AG10803 (cell line): ENCODE results near the gene BIRC6.

Experiments used
- DNase-seq: peaks from one replicate; pipeline ENCODE4 v3.0.0; 2010; ENCODE audit warnings: low read depth
- H3K4me3 ChIP-seq: 2 replicates; pipeline ENCODE4 v1.5.1; 2011; ENCODE audit warnings: mild to moderate bottlenecking, low read length, control low read depth
- TF ChIP-seq, protein P1 (sequence below): conservative IDR thresholded peaks from 2 replicates; pipeline ENCODE4 v1.5.1; 2011; ENCODE audit warnings: mild to moderate bottlenecking, low read length, control low read depth, inconsistent platforms

BIRC6 gene

DNA sequence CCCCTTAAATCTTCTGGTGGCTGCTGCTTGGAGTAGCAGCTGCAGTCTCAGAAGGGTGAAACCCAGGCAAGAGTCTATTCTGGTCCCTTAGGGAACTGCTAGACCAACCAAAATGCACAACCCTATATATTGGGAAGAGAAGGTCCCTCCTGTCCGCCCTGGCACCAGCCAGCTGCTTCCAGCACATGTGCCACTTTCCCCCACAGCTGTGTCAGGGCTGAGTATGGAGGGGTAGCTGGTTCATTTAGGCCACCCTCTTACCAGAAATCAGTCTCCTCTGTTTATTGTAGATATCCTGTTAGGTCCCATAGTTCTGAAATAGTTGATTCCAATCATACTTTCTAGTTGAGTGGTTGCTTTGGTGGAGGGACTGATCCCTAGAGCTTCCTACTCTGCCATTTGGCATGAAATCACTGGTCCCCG, 68.9 kb downstream of the BIRC6 start:
- TF ChIP-seq, protein P1, sequence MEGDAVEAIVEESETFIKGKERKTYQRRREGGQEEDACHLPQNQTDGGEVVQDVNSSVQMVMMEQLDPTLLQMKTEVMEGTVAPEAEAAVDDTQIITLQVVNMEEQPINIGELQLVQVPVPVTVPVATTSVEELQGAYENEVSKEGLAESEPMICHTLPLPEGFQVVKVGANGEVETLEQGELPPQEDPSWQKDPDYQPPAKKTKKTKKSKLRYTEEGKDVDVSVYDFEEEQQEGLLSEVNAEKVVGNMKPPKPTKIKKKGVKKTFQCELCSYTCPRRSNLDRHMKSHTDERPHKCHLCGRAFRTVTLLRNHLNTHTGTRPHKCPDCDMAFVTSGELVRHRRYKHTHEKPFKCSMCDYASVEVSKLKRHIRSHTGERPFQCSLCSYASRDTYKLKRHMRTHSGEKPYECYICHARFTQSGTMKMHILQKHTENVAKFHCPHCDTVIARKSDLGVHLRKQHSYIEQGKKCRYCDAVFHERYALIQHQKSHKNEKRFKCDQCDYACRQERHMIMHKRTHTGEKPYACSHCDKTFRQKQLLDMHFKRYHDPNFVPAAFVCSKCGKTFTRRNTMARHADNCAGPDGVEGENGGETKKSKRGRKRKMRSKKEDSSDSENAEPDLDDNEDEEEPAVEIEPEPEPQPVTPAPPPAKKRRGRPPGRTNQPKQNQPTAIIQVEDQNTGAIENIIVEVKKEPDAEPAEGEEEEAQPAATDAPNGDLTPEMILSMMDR, result no peak
- H3K4me3 ChIP-seq, result no peak overlapping the region; the same call in none of the 2 replicates

DNA sequence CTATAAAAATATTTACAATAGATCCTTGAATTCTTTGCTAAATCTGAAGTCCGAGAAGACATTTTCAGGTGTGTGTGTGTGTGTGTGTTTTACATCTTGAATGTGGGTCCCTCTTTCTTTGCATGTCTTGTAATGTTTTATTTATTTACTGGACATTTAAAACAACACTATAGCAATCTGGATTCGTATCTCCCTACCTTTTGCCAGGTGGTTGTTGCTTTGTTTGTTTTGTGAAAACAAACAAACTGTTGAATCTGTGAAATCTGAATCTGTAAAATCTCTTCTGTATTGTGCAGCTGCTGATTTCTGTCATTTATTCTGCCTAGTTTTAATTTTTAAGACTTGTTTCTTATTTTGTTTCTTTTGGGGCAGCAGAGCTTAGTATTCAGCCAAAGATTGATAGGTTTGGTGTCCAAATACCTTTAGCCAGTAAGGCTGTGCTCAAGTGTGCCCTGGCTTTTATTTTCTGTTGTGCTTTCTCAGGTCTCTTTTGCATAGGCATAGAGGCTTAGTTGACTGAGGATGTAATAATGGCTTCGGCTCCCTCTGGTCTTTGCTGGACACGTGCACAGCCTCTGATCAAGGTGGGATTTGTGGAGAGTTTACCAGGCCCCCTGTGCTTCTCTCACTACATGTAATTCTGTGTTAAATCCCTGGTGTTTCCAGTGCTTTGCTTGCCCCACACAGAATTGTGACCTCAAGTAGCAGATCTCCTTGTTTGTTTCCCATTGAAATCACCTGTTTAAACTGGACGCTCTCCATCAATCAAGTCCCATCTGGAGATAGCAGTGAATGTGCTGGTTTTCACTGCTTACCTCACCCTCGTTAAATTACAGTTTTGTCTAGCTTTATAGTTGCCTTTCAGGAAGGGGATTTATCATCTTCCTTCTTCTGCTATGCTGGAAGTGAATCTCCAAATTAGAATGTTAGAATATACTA, 71.1 kb downstream of the BIRC6 start:
- no peak for DNase-seq
- TF ChIP-seq, protein P1, result no peak
- no peak overlapping the region for H3K4me3 ChIP-seq

More for the DNA sequence above, 68.9 kb downstream of the BIRC6 start:
- peak; percentile 82 for DNase-seq

DNA sequence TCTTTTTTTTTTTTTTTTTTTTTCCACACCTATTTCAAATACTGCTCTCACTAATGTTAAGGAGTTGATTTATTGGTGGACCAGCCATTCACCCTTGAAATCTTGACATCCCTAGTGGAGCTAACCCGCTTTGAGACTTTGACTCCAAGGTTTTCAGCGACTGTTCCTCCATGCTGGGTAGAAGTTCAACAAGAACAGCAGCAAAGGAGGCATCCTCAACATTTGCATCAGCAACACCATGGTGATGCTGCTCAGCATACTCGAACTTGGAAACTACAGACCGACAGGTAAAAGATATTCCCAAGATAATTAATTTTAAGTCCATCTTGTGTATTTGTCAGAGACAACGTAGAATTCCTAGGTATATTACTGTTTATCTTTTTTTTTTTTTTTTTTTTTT, 74.0 kb downstream of the BIRC6 start:
- no peak overlapping the region for H3K4me3 ChIP-seq
- no peak for DNase-seq
- TF ChIP-seq, protein P1, result no peak

DNA sequence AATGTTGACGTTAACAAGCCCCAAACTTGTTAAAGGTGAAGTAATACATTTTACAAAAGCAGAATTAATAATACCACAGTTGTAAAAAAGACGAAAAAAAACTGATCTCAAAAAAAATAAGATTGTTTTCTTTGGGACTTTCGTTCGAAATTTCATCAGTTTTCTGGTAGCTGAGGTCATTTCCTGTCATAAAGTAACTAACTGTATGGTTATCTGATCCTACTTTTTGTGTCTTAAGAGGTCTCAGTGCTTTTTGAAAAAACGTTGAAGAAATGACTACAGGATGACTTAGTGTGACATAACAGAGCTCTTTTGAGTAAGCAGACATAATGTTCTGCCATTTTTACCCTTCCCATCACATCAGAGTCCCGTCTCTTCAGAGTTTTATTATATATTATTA, 79.3 kb downstream of the BIRC6 start:
- no peak overlapping the region for H3K4me3 ChIP-seq
- TF ChIP-seq, protein P1, result no peak
- DNase-seq, result no peak

DNA sequence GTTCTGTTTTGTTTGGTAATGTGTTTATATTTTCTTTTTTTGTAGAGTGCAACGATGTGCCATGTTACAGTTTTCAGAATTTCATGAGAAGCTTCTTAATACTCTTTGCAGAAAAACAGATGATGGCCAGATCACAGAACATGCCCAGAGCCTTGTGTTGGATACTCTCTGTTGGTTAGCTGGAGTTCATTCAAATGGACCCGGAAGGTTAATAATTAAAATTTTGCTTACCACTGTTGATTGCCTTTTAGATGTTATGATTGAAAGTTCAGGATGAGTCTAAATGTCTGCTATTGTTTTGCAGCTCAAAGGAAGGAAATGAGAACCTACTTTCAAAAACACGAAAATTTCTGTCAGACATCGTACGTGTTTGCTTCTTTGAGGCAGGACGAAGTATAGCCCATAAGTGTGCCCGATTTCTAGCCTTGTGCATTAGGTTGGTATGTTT, 85.2 kb downstream of the BIRC6 start:
- no peak for DNase-seq
- TF ChIP-seq, protein P1, result no peak
- no peak overlapping the region for H3K4me3 ChIP-seq

DNA sequence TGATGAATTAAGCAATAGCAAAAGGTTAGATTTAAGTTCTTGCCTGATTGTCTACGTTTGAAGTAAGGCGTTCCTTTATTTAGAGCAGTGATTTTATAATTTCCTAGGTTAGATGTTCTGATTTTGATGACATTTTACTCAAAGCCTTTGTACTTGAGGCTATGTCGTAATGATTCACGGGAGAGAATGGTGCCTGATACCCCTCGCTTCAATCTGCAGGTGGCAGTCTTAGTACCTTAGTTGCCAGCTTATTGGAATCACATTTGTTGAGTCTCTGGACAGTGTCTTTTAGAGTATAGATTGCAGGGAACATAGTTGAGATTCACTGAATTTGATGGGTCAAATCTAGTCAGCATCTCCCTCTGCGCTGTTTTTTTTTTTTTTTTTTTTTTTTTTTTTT, 89.5 kb downstream of the BIRC6 start:
- no peak overlapping the region for H3K4me3 ChIP-seq
- TF ChIP-seq, protein P1, result no peak
- no peak for DNase-seq

DNA sequence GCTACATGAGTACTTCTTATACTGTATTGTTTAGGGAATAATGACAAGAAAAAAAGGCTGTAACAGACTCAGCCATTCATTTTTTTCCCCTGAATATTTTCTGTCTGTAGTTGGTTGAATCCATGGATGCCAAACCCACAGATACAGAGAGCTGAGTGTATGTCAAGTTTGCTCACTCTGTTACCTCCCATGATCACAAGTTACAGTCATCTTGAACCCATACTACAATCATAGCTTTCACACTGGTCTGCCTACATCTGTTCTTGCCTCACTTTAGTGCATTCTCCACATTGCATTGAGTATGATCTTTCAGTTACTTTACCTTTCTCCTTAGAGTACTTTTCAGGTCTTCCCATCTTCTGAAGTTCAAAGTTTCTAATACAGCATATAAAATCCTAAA, 94.0 kb downstream of the BIRC6 start:
- DNase-seq, result peak; percentile 55
- TF ChIP-seq, protein P1, result no peak
- no peak overlapping the region for H3K4me3 ChIP-seq
